Hepatocyte (in vitro differentiated cells): Measurements from ENCODE around the gene CAPZB. TPM values are rescaled to one million over a fixed set of nuclear protein-coding genes. Genes with fewer than 3 reads are reported as not detected.

Source experiments
- DNase-seq: peaks from one replicate; pipeline ENCODE4 v3.0.0-alpha.2; 2016; ENCODE audit warnings: low spot score
- H2AFZ ChIP-seq: fragments of 200-600 bp; sonication (generic); 2 replicates; pipeline ENCODE4 v1.6.0; 2016; ENCODE audit warnings: antibody characterized with exemption, mild to moderate bottlenecking
- H3K27ac ChIP-seq: fragments of 200-600 bp; sonication (generic); 2 replicates; pipeline ENCODE4 v1.5.1; 2016; ENCODE audit warnings: mild to moderate bottlenecking
- H3K27me3 ChIP-seq: fragments of 200-600 bp; sonication (generic); 2 replicates; pipeline ENCODE4 v1.6.1; 2016
- H3K36me3 ChIP-seq: fragments of 200-600 bp; sonication (generic); replicated peaks from 2 replicates; pipeline ENCODE4 v1.5.1; 2016; ENCODE audit warnings: low read depth; ENCODE audit not compliant: insufficient read depth
- H3K4me1 ChIP-seq: fragments of 200-600 bp; sonication (generic); 2 replicates; pipeline ENCODE4 v1.5.1; 2016; ENCODE audit warnings: mild to moderate bottlenecking, moderate library complexity; ENCODE audit not compliant: insufficient read depth
- H3K4me2 ChIP-seq: fragments of 200-600 bp; sonication (generic); 2 replicates; pipeline ENCODE4 v1.6.0; 2016
- H3K4me3 ChIP-seq: fragments of 200-600 bp; sonication (generic); 2 replicates; pipeline ENCODE4 v1.5.1; 2016; ENCODE audit warnings: mild to moderate bottlenecking
- H3K79me2 ChIP-seq: fragments of 200-600 bp; sonication (generic); 2 replicates; pipeline ENCODE4 v1.6.0; 2017; ENCODE audit warnings: mild to moderate bottlenecking
- H3K9me2 ChIP-seq: fragments of 200-600 bp; sonication (generic); replicated peaks from 2 replicates; pipeline ENCODE4 v1.6.0; 2017; ENCODE audit warnings: mild to moderate bottlenecking; ENCODE audit not compliant: insufficient read depth
- H3K9me3 ChIP-seq: fragments of 200-600 bp; sonication (generic); 2 replicates; pipeline ENCODE4 v1.5.1; 2016; ENCODE audit warnings: low read depth, mild to moderate bottlenecking
- H4K20me1 ChIP-seq: fragments of 200-600 bp; sonication (generic); 2 replicates; pipeline ENCODE4 v1.6.0; 2016; ENCODE audit warnings: mild to moderate bottlenecking; ENCODE audit not compliant: insufficient read depth, poor library complexity, severe bottlenecking
- EZH2 ChIP-seq: fragments of 200-600 bp; sonication (generic); IDR thresholded peaks from 2 replicates; pipeline ENCODE4 v1.6.1; 2016; ENCODE audit warnings: antibody characterized with exemption, mild to moderate bottlenecking, borderline replicate concordance
- EZH2phosphoT487 ChIP-seq: fragments of 200-600 bp; sonication (generic); IDR thresholded peaks from one replicate; pipeline ENCODE4 v1.6.1; 2018; ENCODE audit warnings: antibody characterized with exemption, mild to moderate bottlenecking, low read depth, moderate library complexity; ENCODE audit not compliant: unreplicated experiment, severe bottlenecking
- WGBS: methylation state at CpG from one replicate; pipeline ENCODE4 v1.1.6; 2016; ENCODE audit warnings: low lambda C conversion rate; ENCODE audit errors: missing lambda C conversion rate; 5-methylcytosine and 5-hydroxymethylcytosine counted together
- polyA plus RNA-seq: library from polyadenylated mRNA; unstranded; fragments of >200 nt; fragmentation: Nextera tagmentation; extraction: Ambion mirVana; gene quantifications from 2 replicates; pipeline ENCODE4 v1.2.1, GENCODE V29; 2016
- total RNA-seq: library from RNA; depleted of rRNA; stranded (reverse); fragments of >200 nt; gene quantifications from 2 replicates; pipeline ENCODE4 v1.2.3, GENCODE V29; 2014
- TF ChIP-seq, protein P1 (sequence below): fragments of 200-600 bp; sonication (generic); IDR thresholded peaks from 2 replicates; pipeline ENCODE4 v1.5.1; 2016; ENCODE audit warnings: antibody characterized with exemption, mild to moderate bottlenecking; ENCODE audit not compliant: poor library complexity

The CAPZB gene
- total and polyA plus RNA-seq, 2 experiments from 2014 or later, result 139 to 261 TPM

DNA sequence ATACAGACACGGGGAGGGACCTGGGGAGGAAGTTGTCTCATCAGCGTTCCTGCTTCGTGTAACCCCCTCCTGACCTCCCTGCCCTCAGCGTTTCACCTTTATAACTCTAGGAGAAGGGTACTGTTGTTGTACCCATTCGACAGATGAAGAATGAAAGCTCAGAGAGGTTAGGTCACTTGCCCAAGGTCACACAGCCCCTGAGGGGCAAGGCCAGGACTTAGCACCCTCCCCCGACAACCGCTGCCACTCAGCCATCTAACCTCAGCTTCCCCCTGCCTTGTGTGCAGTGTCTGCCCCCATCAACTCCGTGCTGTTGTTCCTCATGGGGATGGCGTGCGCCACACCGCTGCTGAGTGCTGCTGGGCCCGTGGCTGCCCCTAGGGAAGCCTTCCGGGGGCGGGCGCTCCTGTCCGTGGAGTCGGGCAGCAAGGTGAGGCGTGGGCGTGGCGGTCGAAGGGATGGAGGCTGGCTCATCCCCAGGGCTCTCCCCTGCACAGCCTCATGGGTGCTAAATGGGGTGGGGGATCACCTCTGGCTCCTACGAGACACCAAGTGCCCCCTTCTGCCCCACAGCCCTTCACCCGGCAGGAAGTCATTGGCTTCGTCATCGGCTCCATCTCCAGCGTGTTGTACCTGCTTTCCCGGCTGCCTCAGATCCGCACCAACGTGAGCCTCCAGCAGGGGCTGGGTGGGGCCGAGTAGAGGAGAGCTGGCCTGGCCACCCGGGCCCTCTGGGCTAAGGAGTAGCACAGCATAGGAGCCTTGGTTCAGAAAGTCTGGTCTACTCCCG lies 159.2 kb downstream of the CAPZB start:
- Histone ChIP-seq H3K79me2 (no peaks in the 10 kb centered on the region), H4K20me1 (no peaks in the 10 kb centered on the region), H3K36me3 (no peaks in the 10 kb centered on the region), H3K9me2 (no peaks in the 10 kb centered on the region), H3K4me1 (no peaks in the 10 kb centered on the region), H3K27ac (no peak overlapping the region), H3K27me3 (no peaks in the 10 kb centered on the region), H3K4me3 (no peak overlapping the region), H3K4me2 (no peak overlapping the region), H3K9me3 (no peaks in the 10 kb centered on the region), H2AFZ (no peak overlapping the region)
- DNase-seq, result no peak
- TF ChIP-seq EZH2, result no peak
- TF ChIP-seq EZH2phosphoT487, result no peak
- TF ChIP-seq, protein P1, sequence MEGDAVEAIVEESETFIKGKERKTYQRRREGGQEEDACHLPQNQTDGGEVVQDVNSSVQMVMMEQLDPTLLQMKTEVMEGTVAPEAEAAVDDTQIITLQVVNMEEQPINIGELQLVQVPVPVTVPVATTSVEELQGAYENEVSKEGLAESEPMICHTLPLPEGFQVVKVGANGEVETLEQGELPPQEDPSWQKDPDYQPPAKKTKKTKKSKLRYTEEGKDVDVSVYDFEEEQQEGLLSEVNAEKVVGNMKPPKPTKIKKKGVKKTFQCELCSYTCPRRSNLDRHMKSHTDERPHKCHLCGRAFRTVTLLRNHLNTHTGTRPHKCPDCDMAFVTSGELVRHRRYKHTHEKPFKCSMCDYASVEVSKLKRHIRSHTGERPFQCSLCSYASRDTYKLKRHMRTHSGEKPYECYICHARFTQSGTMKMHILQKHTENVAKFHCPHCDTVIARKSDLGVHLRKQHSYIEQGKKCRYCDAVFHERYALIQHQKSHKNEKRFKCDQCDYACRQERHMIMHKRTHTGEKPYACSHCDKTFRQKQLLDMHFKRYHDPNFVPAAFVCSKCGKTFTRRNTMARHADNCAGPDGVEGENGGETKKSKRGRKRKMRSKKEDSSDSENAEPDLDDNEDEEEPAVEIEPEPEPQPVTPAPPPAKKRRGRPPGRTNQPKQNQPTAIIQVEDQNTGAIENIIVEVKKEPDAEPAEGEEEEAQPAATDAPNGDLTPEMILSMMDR, result no peak
- 93% methylated on average over 31 of the region's 32 CpGs for WGBS

- Histone ChIP-seq H3K9me2 (no peaks in the 10 kb centered on the region), H3K79me2 (no peaks in the 10 kb centered on the region), H3K36me3 (no peaks in the 10 kb centered on the region), H3K27me3 (no peaks in the 10 kb centered on the region), H2AFZ (no peak overlapping the region), H4K20me1 (no peaks in the 10 kb centered on the region), H3K4me2 (no peak overlapping the region), H3K27ac (no peak overlapping the region), H3K4me3 (no peak overlapping the region), H3K4me1 (no peaks in the 10 kb centered on the region), H3K9me3 (no peaks in the 10 kb centered on the region)
- DNase-seq, result no peak
- WGBS, result 91% methylated on average over 18 of the region's 19 CpGs
- TF ChIP-seq, protein P1, result no peak
- TF ChIP-seq EZH2phosphoT487 (no peak), EZH2 (no peak)
These were observed 159.9 kb downstream of the CAPZB start for GRCh38 chr1:19325368-19325957.

DNA sequence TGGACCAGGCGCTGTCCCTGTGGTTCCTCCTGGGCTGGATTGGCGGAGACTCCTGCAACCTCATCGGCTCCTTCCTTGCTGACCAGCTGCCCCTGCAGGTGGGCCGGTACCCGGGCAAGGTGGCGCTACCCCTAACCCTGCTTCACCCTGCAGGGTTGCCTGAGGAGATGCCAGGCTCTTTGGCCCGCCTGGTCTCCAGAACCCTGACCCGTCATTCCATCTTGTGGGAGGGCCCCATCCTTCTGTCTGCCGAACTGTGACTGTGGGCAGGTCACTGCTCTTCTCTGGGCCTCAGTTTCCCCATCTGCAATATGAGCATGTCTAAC lies 160.7 kb downstream of the CAPZB start:
- Histone ChIP-seq H2AFZ (no peak overlapping the region), H4K20me1 (no peaks in the 10 kb centered on the region), H3K27me3 (no peaks in the 10 kb centered on the region), H3K4me2 (no peak overlapping the region), H3K4me3 (no peak overlapping the region), H3K9me2 (no peaks in the 10 kb centered on the region), H3K4me1 (no peaks in the 10 kb centered on the region), H3K79me2 (no peaks in the 10 kb centered on the region), H3K27ac (no peak overlapping the region), H3K9me3 (no peaks in the 10 kb centered on the region), H3K36me3 (no peaks in the 10 kb centered on the region)
- no peak for DNase-seq
- WGBS, result 100% methylated on average over 9 of the region's 9 CpGs
- TF ChIP-seq, protein P1, result no peak
- TF ChIP-seq EZH2 (no peak), EZH2phosphoT487 (no peak)
